SK-N-SH treated with all-trans-retinoic acid at 6 μM for 48 hours (cell line): ENCODE measurements around the gene ERVW-1.
A peak's percentile ranks its signal among the peaks of the same experiment; 100 is the strongest.

Experiments used
- ATAC-seq: fragments of 200-7000 bp; cut with Tn5 transposase; 3 replicates; pipeline ENCODE4 v1.9.1; 2020; ENCODE audit warnings: mild to moderate bottlenecking, moderate library complexity
- ARNTL ChIP-seq: fragments of 450-650 bp; formaldehyde crosslinking; IDR thresholded peaks from 2 replicates; pipeline ENCODE4 v1.5.0; 2020; ENCODE audit warnings: low read depth, mild to moderate bottlenecking, moderate library complexity, borderline replicate concordance
- CREB5 ChIP-seq: fragments of 250-450 bp; sonication (Bioruptor Pico); IDR thresholded peaks from 2 replicates; pipeline ENCODE4 v1.5.1; 2020; ENCODE audit warnings: low read depth, mild to moderate bottlenecking, moderate library complexity
- CSDC2 ChIP-seq: fragments of 250-450 bp; sonication (Bioruptor Pico); IDR thresholded peaks from 2 replicates; pipeline ENCODE4 v1.5.0; 2020; ENCODE audit warnings: mild to moderate bottlenecking, moderate library complexity
- CSRNP3 ChIP-seq: fragments of 250-450 bp; sonication (Bioruptor Pico); IDR thresholded peaks from 2 replicates; pipeline ENCODE4 v1.5.1; 2021; ENCODE audit warnings: mild to moderate bottlenecking, moderate library complexity
- ESRRG ChIP-seq: fragments of 250-450 bp; sonication (Bioruptor Pico); IDR thresholded peaks from 2 replicates; pipeline ENCODE4 v1.6.1; 2021; ENCODE audit warnings: mild to moderate bottlenecking
- GLIS3 ChIP-seq: fragments of 250-450 bp; sonication (Bioruptor Pico); IDR thresholded peaks from 2 replicates; pipeline ENCODE4 v1.5.0; 2020; ENCODE audit warnings: mild to moderate bottlenecking, moderate library complexity
- ISL1 ChIP-seq: fragments of 250-450 bp; sonication (Bioruptor Pico); IDR thresholded peaks from 2 replicates; pipeline ENCODE4 v2.1.2; 2022; ENCODE audit warnings: mild to moderate bottlenecking, moderate library complexity
- OSR1 ChIP-seq: fragments of 250-450 bp; sonication (Bioruptor Pico); IDR thresholded peaks from 2 replicates; pipeline ENCODE4 v1.8.0; 2022; ENCODE audit warnings: moderate library complexity, mild to moderate bottlenecking, inconsistent platforms
- PATZ1 ChIP-seq: fragments of 250-450 bp; sonication (Bioruptor Pico); IDR thresholded peaks from 2 replicates; pipeline ENCODE4 v1.8.0; 2020; ENCODE audit warnings: mild to moderate bottlenecking, moderate library complexity, borderline replicate concordance
- POU6F1 ChIP-seq: fragments of 250-450 bp; sonication (Bioruptor Pico); IDR thresholded peaks from 2 replicates; pipeline ENCODE4 v1.8.0; 2021; ENCODE audit warnings: low read depth, mild to moderate bottlenecking, moderate library complexity, borderline replicate concordance
- PPARA ChIP-seq: fragments of 250-450 bp; sonication (Bioruptor Pico); IDR thresholded peaks from 2 replicates; pipeline ENCODE4 v1.5.0; 2020; ENCODE audit warnings: mild to moderate bottlenecking, borderline replicate concordance
- RARB ChIP-seq: fragments of 250-450 bp; sonication (Bioruptor Pico); IDR thresholded peaks from 2 replicates; pipeline ENCODE4 v1.8.0; 2021; ENCODE audit warnings: mild to moderate bottlenecking, moderate library complexity
- SNAI2 ChIP-seq: fragments of 250-450 bp; sonication (Bioruptor Pico); IDR thresholded peaks from 2 replicates; pipeline ENCODE4 v1.5.0; 2020; ENCODE audit warnings: mild to moderate bottlenecking, moderate library complexity
- TSHZ2 ChIP-seq: fragments of 250-450 bp; sonication (Bioruptor Pico); IDR thresholded peaks from 2 replicates; pipeline ENCODE4 v1.5.0; 2020; ENCODE audit warnings: mild to moderate bottlenecking, moderate library complexity
- ZC3H10 ChIP-seq: fragments of 250-450 bp; sonication (Bioruptor Pico); IDR thresholded peaks from 2 replicates; pipeline ENCODE4 v1.5.1; 2021; ENCODE audit warnings: mild to moderate bottlenecking, moderate library complexity
- ZFP3 ChIP-seq: fragments of 250-450 bp; sonication (Bioruptor Pico); IDR thresholded peaks from 2 replicates; pipeline ENCODE4 v1.5.0; 2020; ENCODE audit warnings: mild to moderate bottlenecking, moderate library complexity
- ZFP30 ChIP-seq: fragments of 450-650 bp; formaldehyde crosslinking; IDR thresholded peaks from 2 replicates; pipeline ENCODE4 v1.5.0; 2022; ENCODE audit warnings: mild to moderate bottlenecking, moderate library complexity
- ZNF565 ChIP-seq: fragments of 450-650 bp; formaldehyde crosslinking; conservative IDR thresholded peaks from 2 replicates; pipeline ENCODE4 v1.5.0; 2020; ENCODE audit warnings: low read depth, mild to moderate bottlenecking, moderate library complexity
- ZNF70 ChIP-seq: fragments of 450-650 bp; formaldehyde crosslinking; IDR thresholded peaks from 2 replicates; pipeline ENCODE4 v1.5.0; 2020; ENCODE audit warnings: mild to moderate bottlenecking, moderate library complexity

The ERVW-1 gene

GRCh38 chr7:92460109-92460508, 17.6 kb downstream of the ERVW-1 start:
- TF ChIP-seq PATZ1 (CRISPR knock-in tag): no peak
- no peak for TF ChIP-seq CSRNP3 (CRISPR knock-in tag)
- TF ChIP-seq CSDC2 (CRISPR knock-in tag): no peak
- TF ChIP-seq ZC3H10 (CRISPR knock-in tag): no peak
- TF ChIP-seq ARNTL (CRISPR knock-in tag): no peak
- no peak for TF ChIP-seq SNAI2 (CRISPR knock-in tag)
- no peak for TF ChIP-seq ZFP30 (CRISPR knock-in tag)
- TF ChIP-seq ESRRG (CRISPR knock-in tag): no peak
- TF ChIP-seq GLIS3 (CRISPR knock-in tag): no peak
- TF ChIP-seq CREB5 (CRISPR knock-in tag): no peak
- TF ChIP-seq TSHZ2: no peak
- no peak for TF ChIP-seq ZNF565
- no peak for TF ChIP-seq PPARA (CRISPR knock-in tag)
- no peak for TF ChIP-seq ZNF70 (CRISPR knock-in tag)
- TF ChIP-seq OSR1: no peak
- TF ChIP-seq ZFP3 (CRISPR knock-in tag): no peak
- ATAC-seq: no peak

GRCh38 chr7:92456236-92456635, 21.5 kb downstream of the ERVW-1 start:
- TF ChIP-seq SNAI2 (CRISPR knock-in tag): no peak
- no peak for TF ChIP-seq PATZ1 (CRISPR knock-in tag)
- no peak for TF ChIP-seq RARB (CRISPR knock-in tag)
- no peak for TF ChIP-seq ESRRG (CRISPR knock-in tag)
- TF ChIP-seq ZNF565: no peak
- peak; percentile 14; the same call in 1 of the 2 replicates for TF ChIP-seq ISL1 (CRISPR knock-in tag)
- no peak for ATAC-seq

GRCh38 chr7:92451645-92452044, 26.1 kb downstream of the ERVW-1 start:
- TF ChIP-seq CSRNP3 (CRISPR knock-in tag) (no peak), ZFP3 (CRISPR knock-in tag) (no peak), POU6F1 (CRISPR knock-in tag) (no peak)
- TF ChIP-seq, all 23 proteins: peak for 0
- ATAC-seq: no peak
